GM21619 (cell line): ENCODE data around the gene SIRT5.
A peak's percentile ranks its signal among the peaks of the same experiment; 100 is the strongest.

Experiments used
- ATAC-seq: cut with Tn5 transposase; IDR thresholded peaks from one replicate; pipeline ENCODE4 v1.9.1; 2021; ENCODE audit not compliant: unreplicated experiment

The SIRT5 gene

DNA sequence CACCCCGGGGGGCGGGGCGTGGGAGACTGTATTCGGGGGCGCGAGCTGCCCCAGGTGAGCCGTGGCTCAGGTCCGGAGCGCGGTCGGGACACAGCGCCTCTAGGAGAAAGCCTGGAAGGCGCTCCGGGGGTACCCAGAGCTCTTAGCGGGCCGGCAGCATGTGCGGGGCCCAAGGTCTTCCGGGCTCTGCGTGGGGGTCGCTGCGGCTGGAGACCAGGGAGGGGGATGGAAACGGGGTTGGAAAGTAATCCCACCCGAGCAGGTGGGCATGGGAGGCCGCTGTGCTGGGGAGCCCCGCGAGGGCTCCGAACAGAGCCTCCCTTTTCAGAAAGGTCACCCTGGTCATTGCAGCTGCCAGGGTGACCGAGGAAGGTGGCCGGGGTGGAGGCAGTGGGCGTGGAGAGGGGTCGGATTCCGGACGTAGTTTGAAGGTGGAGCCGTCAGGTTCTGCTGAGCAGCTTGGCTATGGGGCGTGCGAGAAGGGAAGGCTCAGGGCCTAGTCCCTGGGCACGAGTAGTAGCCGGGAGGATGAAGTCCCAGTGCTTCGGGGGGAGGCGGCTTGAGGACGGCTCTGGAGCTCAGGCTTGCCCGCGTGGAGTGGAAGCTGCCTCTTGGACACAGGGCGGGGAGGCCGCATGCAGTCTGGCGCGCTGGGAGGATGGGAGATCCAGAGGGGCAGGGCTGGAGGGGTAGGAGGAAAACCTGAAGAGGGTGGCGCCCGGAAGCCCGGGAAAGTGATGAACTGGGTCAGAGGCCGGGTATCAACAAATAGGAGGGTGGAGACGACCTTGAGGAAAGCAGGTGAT, at the start of gene SIRT5:
Gene SIRT5 (plus strand): TSS at position 31 of the 806 bp plus-strand sequence. CDS start 9,510 bp downstream, outside the sequence.
- ATAC-seq, result peak; percentile 74

DNA sequence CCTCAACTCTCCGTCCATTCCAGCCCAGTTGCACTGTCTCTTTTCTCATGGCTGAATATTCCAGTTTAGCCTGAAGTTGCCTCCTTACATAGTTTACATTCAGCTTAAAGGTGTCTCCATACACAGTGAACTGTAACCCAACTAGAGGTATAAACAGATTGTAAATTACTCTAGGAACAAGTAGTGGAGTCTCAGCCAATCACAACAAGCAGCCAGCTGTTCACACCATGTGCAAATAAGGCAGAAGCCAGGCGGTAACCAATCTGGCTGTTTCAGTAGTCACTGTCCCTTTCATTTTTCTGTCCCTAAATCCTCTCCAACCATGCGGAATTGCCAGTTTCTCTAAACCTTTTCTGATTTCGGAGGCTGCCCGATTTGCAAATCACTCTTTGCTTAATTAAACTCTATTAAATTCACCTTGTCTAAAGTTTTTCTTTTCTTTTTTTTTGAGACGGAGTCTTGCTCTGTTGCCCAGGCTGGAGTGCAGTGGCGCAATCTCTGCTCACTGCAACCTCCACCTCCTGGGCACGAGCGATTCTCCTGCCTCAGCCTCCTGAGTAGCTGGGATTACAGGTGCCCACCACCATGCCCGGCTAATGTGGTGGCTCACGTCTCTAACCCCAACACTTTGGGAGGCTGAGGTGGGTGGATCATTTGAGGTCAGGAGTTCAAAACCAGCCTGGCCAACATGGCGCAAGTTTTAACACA, 49.4 kb upstream of the SIRT5 start:
- ATAC-seq, result no peak

- no peak for ATAC-seq
Measured at GRCh38 chr6:13526357-13526726, 48.1 kb upstream of the SIRT5 start.

- ATAC-seq, result peak; percentile 80
Measured at GRCh38 chr6:13526727-13527670, 47.4 kb upstream of the SIRT5 start.

- ATAC-seq, result no peak
Measured at GRCh38 chr6:13527671-13528056, 46.7 kb upstream of the SIRT5 start.

- no peak for ATAC-seq
Measured at GRCh38 chr6:13528232-13528631, 46.2 kb upstream of the SIRT5 start.

GRCh38 chr6:13528777-13529343, 45.5 kb upstream of the SIRT5 start:
- ATAC-seq, result no peak

DNA sequence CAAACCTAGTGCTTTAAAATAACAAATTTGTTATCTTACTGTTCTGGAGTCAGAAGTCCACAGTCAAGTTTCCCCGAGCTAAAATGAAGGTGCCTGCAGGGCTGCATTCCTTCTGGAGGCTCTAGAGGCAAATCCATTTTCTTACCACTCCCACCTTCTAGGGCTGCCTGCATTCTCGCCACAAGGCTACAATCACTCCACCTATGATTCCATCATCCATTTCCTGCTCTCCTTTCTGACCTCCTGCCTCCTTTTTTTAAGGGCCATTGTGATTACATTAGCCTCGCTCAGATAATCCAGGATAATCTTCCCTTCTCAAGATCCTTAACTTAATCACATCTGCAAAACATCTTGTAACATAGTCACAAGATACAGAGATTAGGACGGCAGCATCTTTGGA, 42.4 kb upstream of the SIRT5 start:
- ATAC-seq, result no peak

DNA sequence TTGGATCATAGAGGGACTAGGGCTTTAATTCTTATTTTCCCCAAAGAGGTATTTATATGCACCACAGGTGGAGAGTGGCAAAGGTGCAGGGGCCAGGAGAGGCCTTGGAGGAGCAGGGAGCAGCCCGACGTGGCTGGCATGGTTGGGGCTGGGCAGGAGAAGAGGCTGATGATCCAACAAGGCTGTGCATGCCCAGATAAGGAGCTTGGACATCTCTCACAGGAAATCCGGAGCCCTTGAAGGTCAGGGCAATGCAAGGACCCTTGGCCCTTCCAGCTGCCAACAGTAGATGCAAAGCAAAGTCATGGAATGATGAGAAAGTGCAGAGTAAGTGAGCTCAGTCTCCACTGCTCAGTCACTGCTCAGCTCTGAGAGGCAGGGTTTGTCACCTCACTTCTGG, 39.9 kb upstream of the SIRT5 start:
- ATAC-seq, result no peak

DNA sequence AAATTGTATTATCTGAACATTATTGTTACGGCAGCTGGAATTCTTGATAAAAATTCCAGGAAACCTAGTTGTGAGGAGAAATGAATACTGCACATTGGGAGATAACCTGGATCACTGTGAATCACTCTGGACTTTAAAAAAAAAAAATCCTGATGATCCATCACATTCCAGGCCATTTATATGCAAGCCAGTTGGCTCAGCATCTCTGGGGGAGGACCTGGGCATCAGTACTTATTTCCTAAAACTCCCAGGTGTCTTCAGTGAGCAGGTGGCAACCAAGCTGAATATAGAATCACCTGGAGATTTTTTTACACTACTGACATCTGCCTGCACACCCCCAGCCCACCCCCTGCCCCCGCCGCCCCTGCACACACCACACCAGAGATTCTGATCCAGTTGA, 39.1 kb upstream of the SIRT5 start:
- no peak for ATAC-seq

GRCh38 chr6:13536796-13537526, 37.4 kb upstream of the SIRT5 start:
- ATAC-seq, result no peak

GRCh38 chr6:13537527-13537897, 36.9 kb upstream of the SIRT5 start:
- no peak for ATAC-seq

GRCh38 chr6:13538084-13538483, 36.3 kb upstream of the SIRT5 start:
- no peak for ATAC-seq

- ATAC-seq, result no peak
Measured at GRCh38 chr6:13538600-13538999, 35.8 kb upstream of the SIRT5 start.

DNA sequence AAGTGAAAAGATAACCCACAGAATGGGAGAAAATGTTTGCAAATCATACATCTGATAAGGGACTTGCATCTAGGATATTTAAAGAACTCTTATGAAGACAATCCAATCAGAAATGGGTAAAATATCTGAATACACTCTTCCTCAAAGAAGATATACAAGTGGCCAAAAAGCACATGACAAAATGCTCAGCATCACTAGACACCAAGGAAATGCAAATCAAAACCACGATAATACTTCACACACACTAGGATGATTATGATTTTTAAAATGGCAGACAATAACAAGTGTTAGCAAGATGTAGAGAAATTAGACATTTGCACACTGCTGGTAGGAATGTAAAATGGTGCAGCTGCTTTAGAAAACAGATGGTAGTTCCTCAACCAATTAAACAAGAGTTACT, 34.8 kb upstream of the SIRT5 start:
- no peak for ATAC-seq

DNA sequence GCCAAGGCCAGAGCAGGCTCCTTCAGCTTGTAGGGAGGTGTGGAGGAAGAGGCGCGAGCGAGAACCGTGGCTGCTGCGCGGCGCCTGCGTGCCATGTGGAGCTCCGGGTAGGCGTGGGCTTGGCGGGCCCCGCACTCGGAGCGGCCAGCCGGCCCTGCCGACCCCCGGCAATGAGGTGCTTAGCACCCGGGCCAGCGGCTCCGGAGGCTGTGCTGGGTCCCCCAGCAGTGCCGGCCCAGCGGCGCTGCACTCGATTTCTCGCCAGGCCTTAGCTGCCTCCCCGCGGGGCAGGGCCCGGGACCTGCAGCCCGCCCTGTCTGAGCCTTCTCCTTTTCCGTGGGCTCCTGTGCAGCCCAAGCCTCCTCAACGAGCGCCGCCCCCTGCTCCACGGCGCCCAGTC, 32.9 kb upstream of the SIRT5 start:
- ATAC-seq, result no peak

- no peak for ATAC-seq
Measured at GRCh38 chr6:13544454-13545186, 29.8 kb upstream of the SIRT5 start.

DNA sequence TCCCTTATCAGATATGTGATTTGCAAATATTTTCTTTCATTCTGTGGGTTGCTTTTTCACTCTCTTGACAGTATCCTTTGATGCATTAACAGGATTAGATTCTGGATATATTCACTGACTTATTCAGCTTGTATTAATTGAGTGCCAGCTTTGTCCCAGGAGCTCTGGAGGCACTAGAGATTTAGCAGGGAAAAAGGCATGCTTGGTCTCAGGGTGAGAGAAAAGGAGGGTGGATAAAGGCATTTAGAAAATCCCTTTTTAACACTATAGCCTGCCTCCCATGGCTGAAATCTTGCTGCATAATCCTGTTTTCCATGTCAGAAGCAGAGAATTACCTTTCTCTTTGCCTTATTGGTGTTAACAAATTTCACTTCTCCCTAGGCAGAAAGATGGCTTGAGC, 28.5 kb upstream of the SIRT5 start:
- ATAC-seq, result no peak

GRCh38 chr6:13548500-13549210, 25.7 kb upstream of the SIRT5 start:
- ATAC-seq, result no peak
